IPS-NIHi7 (cell line): ENCODE measurements around the gene ISCA1.
"Not testable (repeated sequence)": the region's sequence is repeated elsewhere in the genome, so short reads cannot be mapped to it uniquely, and the experiment has no call there.

ENCODE experiments used
- DNase-seq: peaks from one replicate; pipeline ENCODE4 v3.0.0; 2012; ENCODE audit warnings: mixed read lengths; ENCODE audit errors: extremely low spot score

The ISCA1 gene

DNA sequence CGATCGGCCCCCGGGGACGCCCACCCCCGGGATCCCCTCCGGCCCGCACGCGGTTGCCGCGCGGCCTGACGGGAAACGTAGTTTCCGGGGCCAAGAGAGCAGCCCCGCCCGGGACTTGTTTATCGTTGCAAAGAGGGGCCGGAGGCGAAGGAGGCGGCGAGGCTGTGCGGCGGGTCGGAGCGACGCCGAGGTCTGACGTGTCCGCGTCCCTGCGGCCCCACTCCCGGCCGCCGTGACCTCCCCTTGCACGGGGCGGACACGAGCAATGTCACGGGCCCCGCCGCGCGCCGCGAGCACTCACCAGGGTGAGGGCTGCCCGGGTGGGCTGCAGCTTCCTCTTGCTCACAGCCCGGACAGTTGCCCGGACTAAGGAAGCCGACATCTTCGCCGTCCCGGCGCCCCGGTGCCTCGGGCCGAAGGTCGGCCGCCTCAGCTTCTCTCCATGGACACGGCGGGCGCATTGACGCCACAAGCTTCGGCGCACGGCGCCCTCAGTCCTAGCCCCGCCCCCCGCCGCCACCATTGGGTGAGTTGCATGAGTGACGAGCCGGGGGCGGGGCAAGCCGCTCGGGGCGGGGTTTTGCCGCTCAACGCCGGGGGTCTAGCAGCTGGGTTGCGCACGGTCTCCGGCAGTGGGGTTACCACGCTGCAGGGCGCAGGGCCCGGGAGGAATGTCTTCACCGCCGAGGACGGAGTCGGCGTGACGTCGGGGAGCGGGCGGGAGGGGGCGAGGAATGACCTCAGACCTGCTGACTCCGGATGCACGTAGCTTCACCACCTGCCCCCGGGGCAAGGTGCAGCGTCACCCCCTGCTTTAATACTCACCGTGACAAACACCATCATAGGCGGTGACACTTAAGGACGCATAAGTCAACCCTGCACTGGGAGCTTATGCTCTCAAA is at the start of gene ISCA1:
Gene ISCA1, minus strand, starts transcription at position 462 of the 902 bp plus-strand sequence. Its CDS starts 80 bp downstream, at position 382.
- DNase-seq: peak; percentile 91

DNA sequence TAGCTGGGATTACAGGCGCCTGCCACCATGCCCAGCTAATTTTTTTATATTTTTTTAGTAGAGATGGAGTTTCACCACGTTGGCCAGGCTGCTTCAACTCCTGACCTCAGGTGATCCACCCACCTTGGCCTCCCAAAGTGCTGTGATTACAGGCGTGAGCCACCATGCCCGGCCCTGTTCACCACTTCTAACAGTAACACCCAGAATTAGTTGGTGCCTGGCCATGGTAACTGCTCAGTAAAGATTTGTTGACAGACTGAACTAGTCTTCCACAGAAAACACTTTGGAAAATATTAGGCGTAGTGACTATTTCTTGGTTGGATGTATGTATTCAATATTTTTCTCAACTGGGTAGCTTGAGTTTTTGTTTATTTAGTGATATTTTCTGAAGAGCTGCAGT is 47.8 kb upstream of the ISCA1 start:
- no peak for DNase-seq

DNA sequence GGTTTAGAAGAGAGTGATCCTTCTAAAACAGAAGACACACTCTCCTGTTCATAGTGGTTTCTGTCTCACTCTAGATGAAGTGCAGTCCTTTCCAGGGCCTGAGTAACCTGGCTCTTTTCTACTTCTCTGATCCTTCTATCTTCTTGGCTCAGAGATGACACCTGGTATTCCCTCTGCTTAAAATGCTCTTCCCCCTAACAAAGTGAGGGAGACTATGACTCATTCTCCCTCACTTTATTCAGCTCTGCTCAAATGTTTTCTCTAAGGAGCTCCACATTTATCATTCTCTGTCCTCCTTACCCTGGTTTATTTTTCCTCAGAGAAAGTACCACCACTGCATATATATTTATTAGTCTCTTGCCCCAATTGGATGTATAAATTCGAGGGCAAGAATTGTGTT is 47.3 kb upstream of the ISCA1 start:
- no peak for DNase-seq

DNA sequence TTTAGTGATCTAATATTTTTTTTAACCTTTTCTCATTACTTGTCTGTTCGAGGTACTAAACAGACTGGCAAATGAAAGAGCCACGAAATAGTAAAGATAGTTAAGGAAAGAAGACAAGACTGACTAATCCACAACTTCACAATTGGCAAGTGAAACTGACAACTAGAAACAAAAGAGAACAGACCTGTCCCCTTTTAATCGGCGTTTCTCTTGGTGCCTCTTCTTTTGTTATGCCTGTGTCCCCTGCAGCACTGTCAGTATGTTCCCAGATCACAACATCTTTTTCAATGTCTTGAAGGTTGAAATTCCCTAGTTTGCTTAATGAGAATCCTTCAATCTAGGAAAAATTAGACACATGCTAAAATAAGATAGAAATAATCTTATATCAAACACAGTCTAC is 45.8 kb upstream of the ISCA1 start:
- DNase-seq: peak; percentile 20

DNA sequence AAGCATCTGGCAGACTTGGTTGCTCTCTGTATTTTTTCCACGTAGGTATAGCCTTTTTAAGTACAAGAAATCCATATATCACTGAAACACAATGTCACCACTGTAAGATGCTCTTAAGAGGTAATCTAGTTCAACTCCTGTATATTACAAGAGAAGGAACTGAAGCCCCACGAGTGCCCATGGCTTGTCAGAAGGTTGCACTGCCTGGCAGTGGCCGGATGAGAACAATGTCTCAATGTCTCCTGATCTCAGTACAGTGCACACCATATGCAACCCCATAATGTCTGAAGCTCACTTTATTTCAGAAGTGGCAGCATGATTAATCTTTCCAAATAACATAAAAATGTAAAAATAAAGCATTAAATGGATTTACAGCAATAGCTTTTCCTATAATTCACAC is 44.2 kb upstream of the ISCA1 start:
- DNase-seq: no peak

DNA sequence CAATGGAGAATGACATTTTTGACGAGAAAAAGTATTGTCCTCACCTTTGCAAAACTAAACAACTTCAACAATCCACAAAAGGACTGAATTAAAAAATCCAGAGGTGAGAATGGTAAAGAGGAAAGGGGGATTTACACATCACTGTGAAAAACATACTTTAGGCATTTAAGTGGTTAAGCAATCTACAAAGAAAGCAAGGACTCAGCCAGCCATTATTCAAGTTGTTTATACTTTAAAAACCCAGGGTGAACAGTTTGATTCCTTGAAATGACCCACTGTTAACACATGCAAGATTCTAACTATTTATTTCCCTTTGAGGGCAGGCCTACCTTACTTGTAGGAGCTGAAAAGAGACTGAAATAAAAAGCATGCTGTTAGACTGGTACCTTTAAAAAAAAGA is 42.6 kb upstream of the ISCA1 start:
- no peak for DNase-seq

DNA sequence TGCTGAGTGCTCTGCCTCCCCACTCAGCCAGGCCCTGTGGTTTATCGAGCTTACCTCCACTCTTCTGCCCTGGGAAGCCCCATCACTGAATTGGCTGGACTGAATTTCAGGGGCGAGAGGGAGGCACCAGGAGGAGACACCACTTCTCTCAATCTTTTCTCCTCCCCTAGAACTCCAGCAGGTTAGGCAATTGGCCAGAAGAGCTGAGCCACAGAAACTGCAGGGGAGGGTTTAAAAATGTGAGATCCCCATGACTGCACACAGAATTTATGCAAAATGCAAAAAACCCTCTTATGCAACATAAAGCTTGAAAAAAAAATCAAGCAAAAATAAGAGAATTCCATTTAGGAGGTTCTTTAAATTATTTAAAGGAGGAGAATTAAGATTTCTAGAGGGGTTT is 42.0 kb upstream of the ISCA1 start:
- peak; percentile 8 for DNase-seq

DNA sequence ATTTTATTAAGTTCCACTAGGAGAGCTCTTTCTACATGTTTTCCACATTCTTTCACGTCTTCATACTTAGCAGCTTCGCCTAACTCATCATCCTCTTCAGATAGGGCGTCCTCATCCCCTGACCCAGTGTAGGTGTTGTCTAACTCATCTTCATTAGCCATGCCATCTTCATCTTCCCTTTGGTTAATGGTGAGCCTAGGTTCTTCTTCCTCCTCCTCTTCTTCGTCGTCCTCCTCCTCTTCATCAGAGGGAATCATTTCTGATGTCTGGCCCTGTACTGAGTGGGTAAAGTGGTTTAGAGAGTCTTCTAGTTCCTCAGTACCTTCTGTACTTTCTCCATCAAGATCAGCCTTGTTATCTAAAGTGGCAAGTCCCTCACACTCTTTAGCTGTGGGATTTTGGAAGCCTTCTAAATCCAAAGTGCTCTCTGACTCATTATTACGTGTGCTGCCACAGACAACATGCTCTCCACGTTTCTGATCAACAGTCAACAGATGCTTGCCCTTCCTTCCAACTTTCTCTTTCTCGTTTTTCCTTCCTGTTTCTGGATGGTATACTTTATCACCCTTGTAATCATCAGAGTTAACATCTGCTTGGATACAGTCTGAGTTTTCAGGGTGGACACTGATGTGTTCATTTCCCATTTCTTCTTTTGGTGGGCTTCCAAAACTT is 40.8 kb upstream of the ISCA1 start:
- no peak for DNase-seq

DNA sequence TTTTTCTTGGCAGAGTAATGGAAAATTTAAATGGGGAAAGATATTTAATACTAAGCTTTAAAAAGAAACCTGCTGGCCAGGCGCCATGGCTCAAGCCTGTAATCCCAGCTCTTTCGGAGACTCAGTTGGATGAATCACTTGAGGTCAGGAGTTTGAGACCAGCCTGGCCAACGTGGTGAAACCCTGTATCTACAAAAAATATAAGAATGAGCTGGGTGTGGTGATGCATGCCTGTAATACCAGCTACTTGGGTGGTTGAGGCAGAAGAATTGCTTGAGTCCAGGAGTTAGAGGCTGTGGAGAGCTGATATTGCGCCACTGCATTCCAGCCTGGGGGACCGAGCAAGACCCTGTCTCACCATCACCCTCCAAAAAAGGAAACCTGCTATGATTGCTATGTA is 39.0 kb upstream of the ISCA1 start:
- no peak for DNase-seq

DNA sequence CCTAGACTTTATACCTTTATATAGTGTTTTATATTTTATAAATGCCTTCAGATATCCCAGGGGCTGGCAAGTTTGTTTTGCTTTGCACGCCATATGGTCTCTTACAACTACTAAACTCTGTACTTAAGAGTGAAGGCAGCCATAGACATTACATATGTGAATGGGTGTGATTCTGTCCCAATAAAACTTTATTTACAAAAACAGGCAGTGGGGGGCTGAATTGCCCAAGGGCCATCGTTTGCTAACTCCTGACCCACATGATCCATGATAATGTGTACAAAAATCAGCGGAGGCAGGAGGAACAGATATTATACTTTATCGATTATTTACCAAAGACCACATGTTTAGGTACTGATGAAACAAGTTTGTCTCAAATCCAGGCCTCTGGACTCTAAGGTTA is 35.8 kb upstream of the ISCA1 start:
- DNase-seq: no peak

DNA sequence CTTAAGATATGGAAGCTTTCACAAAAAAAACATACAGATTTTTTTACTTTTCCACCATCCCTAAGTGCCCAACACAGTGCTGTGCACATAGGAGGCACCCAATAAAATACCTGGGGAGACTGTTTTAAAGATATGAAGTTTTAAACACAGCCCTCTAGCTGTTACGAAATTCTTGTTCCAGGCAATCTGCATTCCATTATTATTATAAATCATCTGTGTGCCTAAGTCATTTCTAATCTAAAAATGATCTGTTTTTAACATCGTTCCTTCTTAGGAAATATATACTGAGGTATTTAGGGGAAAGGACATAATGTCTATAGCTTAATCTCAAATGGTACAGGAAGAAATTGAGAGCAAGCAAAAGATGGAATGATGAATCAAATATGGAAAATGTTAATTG is 32.7 kb upstream of the ISCA1 start:
- no peak for DNase-seq

DNA sequence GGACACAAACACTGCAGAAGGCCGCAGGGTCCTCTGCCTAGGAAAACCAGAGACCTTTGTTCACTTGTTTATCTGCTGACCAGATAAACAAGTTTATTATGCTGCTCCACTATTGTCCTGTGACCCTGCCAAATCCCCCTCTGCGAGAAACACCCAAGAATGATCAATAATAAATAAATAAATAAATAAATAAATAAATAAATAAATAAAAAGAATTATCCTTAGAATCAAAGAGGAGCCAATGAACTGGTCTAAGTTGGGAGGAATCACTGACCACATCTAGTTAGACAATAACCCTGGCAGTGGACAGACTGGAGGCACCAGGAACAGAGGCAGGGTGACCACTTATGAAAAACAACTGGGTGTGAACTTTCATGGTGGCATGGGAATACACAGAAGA is 30.6 kb upstream of the ISCA1 start:
- DNase-seq: not testable (repeated sequence)

DNA sequence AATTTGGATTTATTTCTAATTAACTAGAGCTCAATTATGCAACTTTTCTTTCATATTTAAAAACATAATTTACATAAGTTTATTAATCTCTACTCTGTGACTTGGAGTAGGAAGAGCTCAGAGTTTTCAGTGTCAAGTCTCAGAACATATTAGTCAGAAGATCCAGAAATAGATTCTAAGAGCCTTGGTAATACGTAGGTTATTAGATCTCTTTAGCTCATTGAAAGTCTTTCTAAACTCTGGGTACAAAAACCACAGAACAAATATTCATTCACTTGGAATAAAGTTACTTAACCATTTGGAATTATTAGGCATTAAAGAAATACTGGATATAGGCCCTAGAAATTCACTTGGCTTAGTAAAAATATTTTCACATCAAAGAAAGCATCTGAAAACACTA is 26.3 kb upstream of the ISCA1 start:
- DNase-seq: no peak

DNA sequence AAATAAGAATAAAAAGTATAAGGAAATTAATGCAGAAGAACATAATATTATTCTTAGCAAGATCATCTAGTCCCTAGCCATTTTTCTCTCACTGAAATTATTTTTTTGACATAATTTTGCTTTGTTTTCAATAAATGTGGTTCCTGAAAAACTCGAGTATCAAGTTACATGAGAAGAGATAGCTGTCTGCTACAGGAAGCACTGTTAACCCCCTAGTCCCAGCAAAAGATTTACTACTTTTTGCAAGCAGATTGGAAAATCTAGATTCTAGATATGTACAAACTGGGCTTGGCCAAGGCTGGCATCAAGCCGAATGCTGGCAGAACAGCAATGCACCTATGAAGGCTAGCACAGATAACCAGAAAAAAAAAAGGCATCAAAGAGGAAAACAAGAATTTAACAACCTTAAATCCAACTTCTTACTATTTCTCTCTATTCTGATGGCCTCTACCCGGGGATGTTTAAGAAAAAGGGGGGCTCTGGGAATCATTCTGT is 21.9 kb upstream of the ISCA1 start:
- no peak for DNase-seq

DNA sequence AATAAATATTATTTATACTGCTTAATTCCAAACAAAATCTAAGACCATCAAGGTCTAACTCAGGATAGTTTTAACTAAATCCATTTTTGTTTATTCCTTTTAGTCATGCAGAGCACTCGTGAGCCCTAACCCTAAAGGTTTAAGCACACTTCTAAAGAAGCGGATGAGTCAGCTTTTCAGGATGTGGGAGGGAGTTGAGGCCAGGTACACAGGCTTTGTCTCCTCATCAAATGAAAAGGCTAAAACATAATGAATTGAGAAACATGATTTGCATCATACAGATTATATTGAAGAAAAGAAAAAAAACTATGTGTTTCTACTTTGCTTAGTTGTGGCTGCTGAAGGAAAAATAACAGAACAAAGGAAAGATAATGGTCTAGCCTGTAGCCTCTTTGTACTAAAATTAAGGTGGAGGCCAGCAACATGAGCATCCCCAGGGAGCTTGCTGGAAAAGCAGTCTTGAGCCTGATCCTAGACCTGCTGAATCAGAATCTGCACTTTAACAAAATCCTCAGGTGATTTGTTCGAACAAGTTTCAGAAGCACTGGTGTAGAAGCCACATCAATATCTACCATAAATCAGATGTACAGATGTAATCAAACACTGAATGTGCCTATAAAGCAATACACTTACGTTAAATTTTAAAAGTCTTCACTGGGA is 21.1 kb upstream of the ISCA1 start:
- DNase-seq: peak; percentile 39

DNA sequence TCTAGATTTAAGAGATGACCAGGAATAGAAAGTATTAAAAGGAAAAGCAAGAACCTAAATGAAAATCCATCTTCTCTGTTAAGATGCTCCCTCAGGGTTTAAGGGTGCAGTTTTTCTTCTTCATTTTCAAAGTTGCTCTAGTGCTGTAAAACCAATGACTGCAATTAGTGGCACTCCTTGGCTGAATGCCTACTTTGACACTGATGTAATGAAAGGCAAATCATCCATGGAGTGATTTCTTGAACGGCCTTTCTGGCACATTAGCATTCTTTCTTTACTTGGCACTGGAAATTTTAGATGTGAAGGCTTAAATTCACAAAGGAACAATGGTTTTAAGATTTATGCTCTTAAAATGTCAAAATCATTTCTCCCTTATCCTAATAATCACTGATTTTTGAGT is 19.3 kb upstream of the ISCA1 start:
- DNase-seq: no peak

DNA sequence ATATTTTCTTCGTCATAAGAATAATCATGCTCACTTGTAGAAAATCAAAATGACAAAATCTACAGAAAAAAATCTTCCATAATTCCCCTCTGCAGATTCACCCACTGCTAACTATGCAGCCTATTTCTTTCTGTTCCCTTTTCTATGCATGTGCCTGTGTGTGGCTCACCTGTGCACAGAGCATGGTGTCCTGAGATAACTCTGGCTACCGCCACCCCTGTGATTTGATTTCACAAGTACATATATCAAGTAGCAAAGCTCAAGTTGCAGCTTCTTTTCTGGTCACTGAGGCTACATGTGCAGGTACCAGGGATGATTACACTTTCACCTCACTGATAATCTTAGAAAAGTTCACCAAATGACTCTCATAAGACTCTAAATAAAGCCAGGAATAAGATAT is 18.4 kb upstream of the ISCA1 start:
- DNase-seq: no peak

DNA sequence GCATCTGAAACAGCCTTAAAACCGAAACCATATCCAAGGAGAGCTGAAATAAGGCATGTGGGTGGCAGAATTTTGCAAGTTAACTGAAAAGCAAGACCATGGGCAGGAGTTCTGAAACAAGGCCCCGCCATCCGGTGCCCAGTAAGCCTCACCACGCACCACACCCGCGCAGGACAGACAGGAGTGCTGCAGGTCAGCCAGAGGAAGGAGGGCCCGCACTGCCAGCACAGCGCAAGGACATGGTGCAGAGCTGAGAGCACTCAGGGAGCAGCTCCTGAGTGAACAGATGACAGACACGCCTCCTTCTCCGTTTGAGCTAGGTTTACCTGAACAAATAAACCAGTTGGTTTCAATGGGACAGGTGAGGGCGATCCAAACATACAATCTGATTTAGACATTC is 16.5 kb upstream of the ISCA1 start:
- DNase-seq: no peak

DNA sequence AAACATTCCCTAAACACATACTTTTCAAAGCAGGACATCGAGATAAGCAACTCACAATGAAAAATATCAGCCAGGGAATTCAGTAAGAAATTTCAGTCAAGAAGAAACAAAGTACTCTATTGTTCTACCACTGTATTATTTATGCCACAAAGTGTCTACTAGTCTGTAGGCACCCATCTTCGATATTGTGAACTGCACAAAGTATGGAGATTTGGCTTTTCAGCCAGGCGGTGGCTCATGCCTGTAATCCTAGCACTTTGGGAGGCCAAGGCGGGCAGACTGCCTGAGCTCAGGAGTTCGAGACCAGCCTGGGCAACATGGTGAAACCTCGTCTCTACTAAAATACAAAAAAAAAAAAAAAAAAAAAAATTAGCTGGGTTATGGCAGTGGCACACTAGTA is 8.0 kb upstream of the ISCA1 start:
- DNase-seq: not testable (repeated sequence)

DNA sequence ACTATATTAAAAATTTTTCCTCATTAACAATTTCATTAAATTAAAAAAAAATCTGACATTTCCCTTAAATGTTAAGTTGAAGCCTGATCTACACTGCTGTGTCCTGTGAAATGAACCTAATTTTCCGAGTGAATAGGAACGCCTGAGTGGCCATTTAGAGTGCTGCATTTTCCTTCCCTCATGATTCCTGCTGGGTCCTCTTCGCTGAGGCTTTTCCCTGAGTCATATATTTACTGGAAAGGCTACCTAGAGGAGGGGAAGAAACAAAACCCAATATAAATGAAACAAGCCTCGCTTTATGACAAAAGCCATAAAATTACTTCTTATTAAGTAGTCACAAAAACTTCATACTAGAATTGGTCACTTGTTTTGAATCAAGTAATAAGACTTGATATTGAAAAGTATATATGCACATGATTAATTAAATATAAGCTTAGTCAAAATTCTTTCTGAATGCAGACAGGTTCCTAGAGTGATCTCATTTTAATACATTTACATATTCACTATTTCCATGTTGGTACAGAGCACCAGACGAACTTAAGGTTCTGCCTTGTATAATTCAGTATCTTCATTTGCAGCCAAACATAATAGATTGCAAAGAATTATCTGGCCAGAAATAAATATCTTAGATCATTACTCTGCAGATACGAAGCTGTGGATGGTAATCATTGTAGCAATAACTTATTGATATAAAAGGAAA is 6.3 kb upstream of the ISCA1 start:
- no peak for DNase-seq

DNA sequence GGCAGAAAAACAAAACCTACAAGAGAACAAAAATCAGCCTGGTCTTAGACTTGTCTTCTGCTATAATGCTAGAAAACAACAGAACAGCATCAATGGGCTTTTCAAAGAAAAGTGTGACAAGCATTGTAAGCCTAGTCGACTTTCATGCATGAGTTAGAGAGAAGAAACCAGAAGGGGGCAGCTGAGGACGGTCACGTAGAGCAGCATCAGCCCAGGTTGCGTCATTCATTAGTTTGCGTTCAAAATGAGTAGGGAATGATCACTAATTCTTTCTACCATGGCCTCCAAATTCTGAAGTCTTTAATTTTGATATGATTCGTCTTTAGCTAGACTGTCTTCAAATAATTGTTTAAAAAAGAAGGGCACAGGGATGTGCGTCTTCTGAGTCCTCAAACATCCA is 4.7 kb upstream of the ISCA1 start:
- peak; percentile 38 for DNase-seq

DNA sequence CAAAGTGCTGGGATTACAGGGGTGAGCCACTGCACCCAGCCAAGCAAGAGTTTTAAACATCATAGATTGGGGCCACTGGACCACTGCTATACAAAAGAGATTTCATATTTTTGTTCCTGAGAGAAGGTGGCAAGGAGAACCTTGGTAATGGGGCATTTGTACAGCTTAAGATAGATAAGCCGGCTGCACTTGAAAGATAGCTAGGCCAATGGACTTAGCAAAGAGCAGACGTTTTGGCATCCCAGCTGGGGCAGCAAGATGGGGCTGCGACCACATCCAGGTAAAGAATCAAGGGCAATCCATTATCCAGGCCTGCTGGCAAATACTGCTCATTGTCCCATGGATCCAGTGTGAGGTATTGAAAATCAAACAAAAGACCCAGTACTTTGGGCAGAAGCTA is 3.9 kb upstream of the ISCA1 start:
- no peak for DNase-seq
